Stimulated activated CD4-positive, alpha-beta T cell treated with anti-CD3 and anti-CD28 coated beads, TNF-alpha, amount 100 ng/mL, for 1 hour (primary cell): Measurements from ENCODE around the gene ACADS.

Experiments used
- DNase-seq, 3 donors: peaks; one replicate each; pipeline ENCODE4 v3.0.0-alpha.2; 2020; ENCODE audit warnings: low read depth in 3 of 3, low spot score in 1 of 3

ACADS gene

DNA sequence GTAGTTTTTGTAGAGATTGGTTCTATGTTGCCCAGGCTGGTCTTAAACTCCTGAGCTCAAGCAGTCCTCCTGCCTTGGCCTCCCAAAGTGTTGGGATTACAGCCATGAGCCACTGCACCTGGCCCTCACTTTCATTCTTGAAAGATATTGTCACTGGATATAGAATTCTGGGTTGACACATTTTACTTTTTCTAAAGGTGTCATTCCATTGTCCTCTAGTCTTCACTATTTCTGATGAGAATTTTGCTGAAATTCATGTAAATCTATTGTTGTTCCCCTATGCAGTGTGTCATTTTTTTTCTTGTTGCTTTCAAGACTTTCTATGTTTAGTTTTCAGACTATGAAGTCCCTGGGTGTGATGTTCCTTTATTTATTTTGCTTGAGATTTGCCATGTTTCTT lies 29.2 kb downstream of the ACADS start:
- no peak for DNase-seq

DNA sequence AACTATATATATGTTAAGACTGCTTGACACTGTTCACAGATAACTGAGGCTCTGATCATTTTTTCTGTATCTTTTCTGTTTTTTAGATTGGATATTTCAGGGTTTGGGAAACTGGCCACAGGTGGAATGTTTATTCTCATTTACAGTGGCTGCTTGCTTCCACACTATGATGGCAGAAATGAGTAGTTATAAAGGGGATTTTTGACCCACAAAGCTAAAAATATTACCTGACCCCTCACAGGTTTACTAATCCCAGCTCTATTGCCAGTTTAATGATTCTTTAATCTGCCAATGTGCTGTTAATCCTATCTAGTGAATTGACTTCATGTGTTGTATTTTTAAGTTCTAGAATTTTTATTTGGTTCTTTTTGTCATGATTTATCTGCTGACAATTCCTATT lies 29.6 kb downstream of the ACADS start:
- no peak for DNase-seq

DNA sequence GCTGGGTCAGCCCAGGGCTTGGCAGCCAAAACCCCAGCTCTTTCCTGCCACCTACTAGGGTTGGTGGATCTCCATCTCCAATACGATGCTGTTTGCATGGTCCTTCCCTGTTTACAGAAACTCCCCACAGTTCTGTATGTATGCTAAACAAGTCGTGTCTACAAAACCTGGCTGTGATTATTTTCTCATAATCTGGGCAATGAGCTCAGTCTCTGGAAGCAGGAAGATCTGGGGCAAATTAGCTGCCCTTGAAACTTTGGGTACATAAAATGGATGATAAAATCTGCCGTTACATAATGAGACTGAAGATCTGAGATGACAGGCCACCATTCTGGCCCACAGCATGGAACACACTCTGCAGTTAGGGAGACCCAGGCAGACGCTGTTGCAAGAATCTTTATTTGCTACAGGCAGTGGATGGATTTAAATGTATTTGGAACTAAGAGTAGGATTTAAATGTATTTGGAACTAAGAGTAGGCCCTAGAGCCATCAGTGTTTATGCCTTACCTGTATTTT lies 31.7 kb downstream of the ACADS start:
- DNase-seq: no peak

DNA sequence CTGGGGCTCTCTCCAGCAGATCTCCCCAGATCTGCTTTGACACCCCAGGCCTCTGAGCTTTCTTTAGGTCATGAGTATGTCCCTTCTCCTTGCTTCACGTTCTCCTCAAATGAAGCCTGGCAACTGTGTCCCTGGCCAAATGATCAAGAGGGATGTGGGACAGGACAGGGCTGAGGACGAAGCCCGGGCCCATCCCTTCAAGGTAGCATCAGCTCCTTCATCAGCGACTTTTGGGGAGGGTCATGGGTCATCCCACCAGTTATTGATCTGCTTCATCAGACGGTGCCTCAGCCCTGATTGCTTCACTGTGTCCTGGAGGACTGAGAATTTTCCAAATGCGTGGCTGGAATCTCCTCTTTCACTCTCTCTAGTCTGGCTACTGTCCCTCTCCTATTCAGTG lies 32.3 kb downstream of the ACADS start:
- no peak for DNase-seq

DNA sequence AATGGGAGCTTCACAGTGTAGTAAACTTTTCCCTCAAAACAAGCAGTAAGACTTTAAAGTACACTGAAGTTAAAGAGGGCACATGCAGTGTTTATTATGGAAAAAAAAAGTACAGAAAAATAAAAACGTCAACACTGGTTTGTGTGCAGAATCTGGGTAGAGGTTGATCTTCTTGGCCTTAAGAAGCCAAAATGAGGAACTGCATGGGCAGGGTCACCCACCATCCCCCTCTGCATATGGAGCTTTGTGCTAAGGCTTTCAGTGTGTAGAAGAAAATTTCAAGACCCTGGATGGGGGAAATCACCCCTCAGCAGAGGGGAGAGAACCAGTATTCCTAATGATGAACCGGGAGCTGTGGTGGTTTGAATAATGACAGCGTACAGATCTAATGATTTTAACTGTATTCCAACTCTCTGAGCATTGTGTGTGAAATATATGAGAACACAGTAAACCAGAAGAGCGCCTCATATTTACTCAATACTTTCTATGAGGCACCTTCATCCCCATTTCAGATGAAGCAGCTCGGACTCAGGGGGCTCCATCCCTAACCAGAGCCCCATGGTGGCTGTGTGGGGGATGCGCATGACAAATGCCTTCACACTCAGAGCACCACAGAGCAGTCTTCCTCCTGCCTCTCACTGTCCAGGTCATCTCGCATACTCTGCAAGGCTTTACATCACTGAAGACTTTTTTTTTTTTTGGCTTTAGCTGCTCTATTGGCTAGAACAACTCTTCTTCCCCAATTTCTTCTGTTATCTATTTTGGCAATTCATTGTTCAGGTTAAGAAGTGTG lies 33.4 kb downstream of the ACADS start:
- DNase-seq: no peak

- DNase-seq: no peak
These were observed 34.1 kb downstream of the ACADS start for GRCh38 chr12:120759591-120760348.

- no peak for DNase-seq
These were observed 35.0 kb downstream of the ACADS start for GRCh38 chr12:120760349-120761254.

DNA sequence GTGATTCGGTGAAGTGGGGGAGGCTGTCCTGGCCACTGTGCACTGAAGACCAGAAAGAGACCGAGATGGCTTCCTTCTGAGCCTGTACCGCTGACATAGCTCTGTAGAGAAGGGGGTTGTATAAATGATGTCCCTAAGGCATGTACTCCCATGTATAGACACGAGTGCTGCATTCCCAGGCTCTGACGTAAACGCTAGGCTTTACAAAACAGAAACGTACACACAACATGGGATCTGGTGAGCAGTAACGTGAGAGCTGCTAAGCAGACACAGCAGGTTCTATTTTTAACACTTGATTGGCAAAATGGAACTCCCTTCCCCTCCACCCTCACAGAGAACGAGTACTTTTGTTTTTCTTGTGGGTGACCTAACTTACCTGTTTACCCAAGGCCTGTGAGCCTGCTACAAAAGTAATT lies 35.9 kb downstream of the ACADS start:
- DNase-seq: no peak

GRCh38 chr12:120762086-120762485 lies 36.5 kb downstream of the ACADS start:
- no peak for DNase-seq

DNA sequence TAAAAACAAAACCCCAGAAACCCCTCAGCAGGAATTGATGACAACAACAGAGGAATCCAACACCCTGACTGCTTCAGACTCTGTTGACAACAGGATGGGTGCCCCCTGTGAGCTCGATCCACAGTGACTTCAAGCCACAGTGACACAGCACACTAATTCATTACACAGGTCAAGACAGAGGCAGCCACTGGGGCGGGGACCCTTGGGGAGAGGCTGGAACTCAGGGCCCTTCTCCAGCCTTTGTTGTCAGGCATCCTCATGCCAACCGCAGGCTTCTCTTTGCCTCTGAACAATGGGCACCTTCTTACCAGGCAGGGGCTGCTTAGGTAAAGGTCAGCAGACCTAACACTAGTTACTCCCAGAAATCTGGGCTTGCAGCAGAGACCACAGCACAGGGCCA lies 37.6 kb downstream of the ACADS start:
- no peak for DNase-seq

GRCh38 chr12:120764816-120765215 lies 39.2 kb downstream of the ACADS start:
- no peak for DNase-seq

DNA sequence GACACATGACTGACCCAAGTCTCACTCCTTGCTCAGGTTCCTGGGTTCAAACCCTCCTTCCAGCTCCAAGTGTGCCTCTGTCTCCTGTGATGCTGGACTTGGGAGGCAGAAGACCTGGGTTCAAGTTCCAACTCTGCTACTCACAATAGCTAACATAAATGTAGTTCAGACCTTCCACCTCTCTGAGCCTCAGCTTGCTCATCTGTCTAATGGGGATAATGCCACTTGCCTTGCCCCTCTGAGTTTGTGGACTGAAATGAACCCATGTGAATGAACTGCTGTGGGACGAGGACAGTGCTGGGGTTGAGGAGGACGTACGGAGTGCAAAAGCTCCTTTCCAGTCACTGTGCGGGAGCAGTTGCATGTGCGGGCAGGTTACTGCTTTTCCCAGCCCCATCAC lies 40.9 kb downstream of the ACADS start:
- DNase-seq: no peak

DNA sequence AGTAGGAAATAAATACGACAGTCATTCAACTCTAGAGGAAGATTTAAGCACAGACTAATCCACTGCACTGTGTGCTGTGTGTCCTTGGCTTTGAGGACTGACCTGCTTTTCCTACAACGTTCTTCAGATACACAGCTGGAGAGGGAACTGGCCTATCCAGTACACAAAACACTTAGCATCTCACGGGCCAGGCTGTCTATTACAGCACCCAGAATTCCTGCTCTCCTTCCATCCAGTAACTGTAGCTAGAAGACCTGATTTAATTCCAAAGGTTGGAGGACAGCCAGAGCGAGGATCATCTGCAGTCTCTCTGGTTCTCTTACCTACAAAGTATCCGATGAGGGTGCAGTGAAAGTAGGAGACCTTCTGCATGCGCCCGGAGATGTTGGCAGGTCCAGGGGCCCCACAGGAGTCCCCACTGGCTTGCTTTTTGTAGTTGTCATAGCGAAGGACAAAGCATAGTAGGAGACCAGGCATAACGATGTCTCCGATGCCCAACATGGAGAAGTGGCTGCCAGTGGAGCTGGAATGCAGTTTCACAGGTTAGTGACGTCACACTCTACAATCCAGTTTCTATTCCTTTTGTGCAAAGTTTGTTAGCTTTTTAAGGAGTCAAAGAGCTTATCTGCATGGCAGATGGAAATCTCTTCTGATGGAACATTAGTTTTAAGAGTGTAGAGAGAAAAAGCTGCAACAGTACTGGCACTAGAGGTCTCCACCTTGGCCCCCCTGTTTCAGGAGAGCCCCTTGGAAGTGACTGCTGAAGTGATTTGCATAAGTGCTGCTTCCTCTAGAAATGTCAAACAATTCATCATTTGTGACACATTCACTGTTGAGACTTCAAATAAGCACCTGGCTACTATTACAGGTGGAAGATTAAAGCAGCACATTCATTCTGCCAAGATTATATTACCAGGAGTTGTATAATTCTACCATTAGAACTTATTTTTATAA lies 41.7 kb downstream of the ACADS start:
- no peak for DNase-seq

DNA sequence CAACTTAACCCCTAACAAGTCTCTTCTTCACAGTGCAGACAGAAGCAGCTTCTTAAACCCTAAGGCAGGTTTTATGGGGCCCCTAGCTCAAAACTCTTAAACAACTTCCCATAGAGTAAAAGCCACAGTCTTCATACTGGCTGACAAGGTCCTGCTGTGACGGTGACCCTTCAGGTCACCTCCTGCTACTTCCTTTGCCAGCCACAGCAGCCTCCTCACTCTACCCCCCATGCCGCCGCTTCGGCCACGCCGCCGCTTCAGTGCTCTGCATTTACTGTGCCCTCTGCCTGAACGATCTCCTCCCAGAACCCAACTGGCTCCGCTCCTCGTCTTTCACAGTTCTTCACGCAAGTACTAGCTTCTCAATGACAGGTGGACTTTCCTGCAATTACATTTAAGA lies 45.5 kb downstream of the ACADS start:
- no peak for DNase-seq

DNA sequence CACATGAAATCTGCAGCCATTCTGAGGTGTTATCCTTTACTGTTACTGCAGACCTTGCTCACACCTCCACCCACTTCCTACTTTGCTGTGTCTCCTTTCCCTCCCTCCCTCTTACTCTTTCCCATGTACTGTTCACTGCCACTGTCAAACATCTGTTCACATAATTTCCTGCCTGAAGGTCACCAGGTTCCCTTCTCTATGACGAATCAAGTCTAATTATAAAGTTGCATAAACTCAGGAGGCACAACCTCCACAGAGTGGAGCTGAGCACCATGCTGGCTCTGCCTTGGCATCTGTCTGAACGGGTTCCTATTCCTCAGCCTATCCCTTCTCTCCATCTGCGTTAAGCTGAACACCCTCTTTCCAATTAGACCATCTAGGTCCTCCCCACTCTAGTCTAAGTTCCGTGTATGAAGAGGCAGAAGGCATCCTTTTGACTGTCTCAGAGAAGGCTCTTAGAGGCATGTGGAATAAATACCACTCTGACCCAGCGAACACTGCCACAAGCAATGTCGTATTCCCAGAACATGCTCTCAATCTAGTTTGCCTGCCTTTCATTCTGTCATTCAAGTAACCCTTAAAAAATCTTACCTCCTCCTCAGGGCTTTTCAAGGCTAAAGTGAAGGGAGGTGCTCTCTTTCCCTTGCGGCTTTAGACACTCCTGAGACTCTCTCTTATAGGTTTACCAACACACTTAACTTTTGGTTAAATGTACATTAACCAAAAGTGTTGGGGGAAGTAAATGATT lies 48.7 kb downstream of the ACADS start:
- DNase-seq: no peak

GRCh38 chr12:120775862-120776552 lies 50.4 kb downstream of the ACADS start:
- DNase-seq: no peak

DNA sequence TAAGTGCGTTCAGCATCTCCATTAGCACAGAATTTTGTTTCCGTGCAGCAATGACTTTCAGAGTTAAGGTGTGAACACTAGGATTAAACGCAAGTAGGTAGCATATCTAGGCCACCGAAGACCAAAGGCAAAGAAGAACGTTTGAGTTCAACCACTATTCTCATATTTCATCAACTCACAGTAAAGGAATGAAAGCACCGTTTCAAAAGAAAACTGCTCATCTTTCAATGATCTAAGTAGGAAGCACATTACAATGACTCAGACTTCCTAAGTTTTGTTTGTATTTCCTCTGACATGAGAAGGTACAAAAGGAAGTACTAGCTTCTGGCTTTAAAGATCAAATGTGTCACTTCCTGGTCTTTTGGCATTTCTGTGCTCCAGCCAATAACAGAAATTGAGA lies 57.6 kb downstream of the ACADS start:
- no peak for DNase-seq

DNA sequence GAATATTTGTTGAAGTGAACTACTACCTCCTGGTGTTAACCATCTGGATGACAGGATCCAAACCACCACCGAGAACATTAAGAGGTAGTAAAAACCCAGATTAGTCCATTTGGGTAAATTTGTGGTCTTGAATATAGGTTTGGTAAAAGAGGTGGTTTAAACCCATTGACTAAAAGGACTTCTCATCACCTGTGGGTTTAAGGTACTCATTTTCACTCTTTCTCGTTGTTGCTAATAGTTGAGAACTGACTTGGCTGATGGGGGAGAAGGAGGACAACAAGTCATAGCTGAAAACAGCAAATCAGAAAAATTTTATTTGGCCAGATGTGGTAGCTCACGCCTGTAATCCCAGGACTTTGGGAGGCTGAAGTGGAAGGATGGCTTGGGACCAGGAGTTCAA lies 59.2 kb downstream of the ACADS start:
- DNase-seq: no peak

GRCh38 chr12:120787889-120788288 lies 62.3 kb downstream of the ACADS start:
- DNase-seq: no peak
